Activated T-helper 2 cell treated with anti-CD3 and anti-CD28 coated beads, Interferon-gamma antibody, Interleukin-2, Interleukin-4, amounts not matched to agents 10 μg/mL and 5 μg/mL and 100 μg/mL, durations not matched to agents 14 hours and 24 hours and 36 hours (primary cell): Measurements from ENCODE around the gene CMTM7. TPM values are rescaled to one million over a fixed set of nuclear protein-coding genes. Genes with fewer than 3 reads are reported as not detected.

ENCODE experiments used
- DNase-seq: peaks from one replicate; pipeline ENCODE4 v3.0.0; 2021; ENCODE audit warnings: low spot score
- H3K27ac Mint-ChIP-seq: one replicate; pipeline ENCODE4 v1.8.0; 2021; ENCODE audit warnings: mixed read lengths
- H3K27me3 Mint-ChIP-seq: one replicate; pipeline ENCODE4 v1.8.0; 2021; ENCODE audit warnings: low read depth, mixed read lengths
- H3K36me3 Mint-ChIP-seq: one replicate; pipeline ENCODE4 v1.8.0; 2021; ENCODE audit warnings: low read depth, mixed read lengths
- H3K4me1 Mint-ChIP-seq: one replicate; pipeline ENCODE4 v1.8.0; 2021; ENCODE audit warnings: low read depth, mixed read lengths
- H3K4me3 Mint-ChIP-seq: one replicate; pipeline ENCODE4 v1.8.0; 2021; ENCODE audit warnings: low read depth, mild to moderate bottlenecking, moderate library complexity, mixed read lengths
- H3K9me3 Mint-ChIP-seq: one replicate; pipeline ENCODE4 v1.8.0; 2021; ENCODE audit warnings: mixed read lengths
- intact Hi-C: fragments of 100-400 bp; cut with micrococcal nuclease; formaldehyde crosslinking; loops from one replicate; pipeline ENCODE4 v1.15.1; 2023
- total RNA-seq: library from RNA; stranded (reverse); gene quantifications from 2 replicates; pipeline ENCODE4 v1.2.3, GENCODE V29; 2022

The CMTM7 gene
- 60.0 and 60.9 TPM in 2 replicates for total RNA-seq

- H3K4me3 Mint-ChIP-seq: peak within 1 kb of the TSS; percentile 97
Observed at GRCh38 chr3:32391643-32392535, at the start of gene CMTM7. TSS of gene CMTM7 (plus strand) at chr3:32391853. CDS start at chr3:32391907, 54 bp downstream.

GRCh38 chr3:32347343-32348125 lies 44.1 kb upstream of the CMTM7 start:
- Mint-ChIP-seq H3K4me3 (no peak overlapping the region), H3K4me1 (peaks cover 10% of the 10 kb centered on the region), H3K36me3 (no peaks in the 10 kb centered on the region), H3K27ac (no peak overlapping the region), H3K27me3 (no peaks in the 10 kb centered on the region), H3K9me3 (no peaks in the 10 kb centered on the region)
- no peak for DNase-seq
- intact Hi-C loops: no loop called here

More at GRCh38 chr3:32391643-32392535, at the start of gene CMTM7:
- DNase-seq: peak; percentile 60
- H3K27me3 Mint-ChIP-seq: no peaks in the 10 kb centered on the region
- H3K27ac Mint-ChIP-seq: peak within 1 kb of the TSS; percentile 97
- H3K36me3 Mint-ChIP-seq: peaks cover 29% of the 10 kb centered on the region
- H3K9me3 Mint-ChIP-seq: no peaks in the 10 kb centered on the region
- intact Hi-C loops: loop anchor here (2.0 to 10.0 kb wide), 4 partner anchors 41 to 857 kb away; partner anchors contain the start of genes CNOT10 and STT3B
- peaks cover 45% of the 10 kb centered on the region for H3K4me1 Mint-ChIP-seq

- no peak for DNase-seq
- no peaks in the 10 kb centered on the region for H3K9me3 Mint-ChIP-seq
- H3K4me3 Mint-ChIP-seq: no peak overlapping the region
- intact Hi-C loops: no loop called here
- no peak overlapping the region for H3K27ac Mint-ChIP-seq
- no peaks in the 10 kb centered on the region for H3K27me3 Mint-ChIP-seq
- H3K36me3 Mint-ChIP-seq: no peaks in the 10 kb centered on the region
- peaks cover 12% of the 10 kb centered on the region for H3K4me1 Mint-ChIP-seq
Observed at GRCh38 chr3:32349184-32349583, 42.5 kb upstream of the CMTM7 start.

GRCh38 chr3:32352563-32352962 lies 39.1 kb upstream of the CMTM7 start:
- Mint-ChIP-seq H3K36me3 (peaks cover 3% of the 10 kb centered on the region), H3K9me3 (no peaks in the 10 kb centered on the region), H3K4me1 (peaks cover 17% of the 10 kb centered on the region), H3K27me3 (no peaks in the 10 kb centered on the region), H3K4me3 (no peak overlapping the region), H3K27ac (no peak overlapping the region)
- DNase-seq: no peak
- intact Hi-C loops: no loop called here

- no peak for DNase-seq
- intact Hi-C loops: no loop called here
- Mint-ChIP-seq H3K4me1 (peaks cover 13% of the 10 kb centered on the region), H3K4me3 (no peak overlapping the region), H3K36me3 (peaks cover 5% of the 10 kb centered on the region), H3K27ac (no peak overlapping the region), H3K27me3 (no peaks in the 10 kb centered on the region), H3K9me3 (no peaks in the 10 kb centered on the region)
Observed at GRCh38 chr3:32353351-32353750, 38.3 kb upstream of the CMTM7 start.

- H3K36me3 Mint-ChIP-seq: peaks cover 5% of the 10 kb centered on the region
- H3K4me3 Mint-ChIP-seq: no peak overlapping the region
- peaks cover 9% of the 10 kb centered on the region for H3K4me1 Mint-ChIP-seq
- no peak for DNase-seq
- H3K27ac Mint-ChIP-seq: no peak overlapping the region
- intact Hi-C loops: no loop called here
- no peaks in the 10 kb centered on the region for H3K9me3 Mint-ChIP-seq
- H3K27me3 Mint-ChIP-seq: no peaks in the 10 kb centered on the region
Observed at GRCh38 chr3:32354362-32354778, 37.3 kb upstream of the CMTM7 start.

- Mint-ChIP-seq H3K4me3 (no peak overlapping the region), H3K4me1 (peaks cover 7% of the 10 kb centered on the region), H3K27me3 (no peaks in the 10 kb centered on the region), H3K36me3 (peaks cover 5% of the 10 kb centered on the region), H3K9me3 (no peaks in the 10 kb centered on the region), H3K27ac (no peak overlapping the region)
- intact Hi-C loops: no loop called here
- DNase-seq: no peak
Observed at GRCh38 chr3:32355751-32356291, 35.8 kb upstream of the CMTM7 start.

- Mint-ChIP-seq H3K27ac (no peak overlapping the region), H3K4me3 (no peak overlapping the region), H3K9me3 (no peaks in the 10 kb centered on the region), H3K4me1 (no peaks in the 10 kb centered on the region), H3K36me3 (peaks cover 5% of the 10 kb centered on the region), H3K27me3 (no peaks in the 10 kb centered on the region)
- intact Hi-C loops: no loop called here
- no peak for DNase-seq
Observed at GRCh38 chr3:32359766-32360492, 31.7 kb upstream of the CMTM7 start.

GRCh38 chr3:32360493-32360827 lies 31.2 kb upstream of the CMTM7 start:
- Mint-ChIP-seq H3K4me3 (no peak overlapping the region), H3K9me3 (no peaks in the 10 kb centered on the region), H3K27ac (no peak overlapping the region), H3K27me3 (no peaks in the 10 kb centered on the region), H3K36me3 (peaks cover 5% of the 10 kb centered on the region), H3K4me1 (no peaks in the 10 kb centered on the region)
- DNase-seq: no peak
- intact Hi-C loops: no loop called here

GRCh38 chr3:32366638-32367397 lies 24.8 kb upstream of the CMTM7 start:
- Mint-ChIP-seq H3K9me3 (no peaks in the 10 kb centered on the region), H3K27me3 (no peaks in the 10 kb centered on the region), H3K36me3 (peaks cover 3% of the 10 kb centered on the region), H3K4me3 (no peak overlapping the region), H3K4me1 (peaks cover 23% of the 10 kb centered on the region), H3K27ac (no peak overlapping the region)
- intact Hi-C loops: no loop called here
- DNase-seq: no peak

GRCh38 chr3:32367442-32367841 lies 24.2 kb upstream of the CMTM7 start:
- no peak overlapping the region for H3K4me3 Mint-ChIP-seq
- H3K27ac Mint-ChIP-seq: no peak overlapping the region
- H3K4me1 Mint-ChIP-seq: peaks cover 29% of the 10 kb centered on the region
- intact Hi-C loops: no loop called here
- no peaks in the 10 kb centered on the region for H3K9me3 Mint-ChIP-seq
- H3K27me3 Mint-ChIP-seq: no peaks in the 10 kb centered on the region
- peaks cover 3% of the 10 kb centered on the region for H3K36me3 Mint-ChIP-seq
- DNase-seq: no peak
